ENCODE results near the gene HLA-DMB. TPM values are rescaled to one million over a fixed set of nuclear protein-coding genes. Genes with fewer than 3 reads are reported as not detected.

HLA-DMB gene
- total and polyA plus RNA-seq, 2 donors (not counting 3 experiments of a cell fraction or from before 2014, with no cell fraction given), result 0.75 TPM; not detected in 1

- Histone ChIP-seq H3K27me3 (ENCODE audit: control insufficient read depth in 2 of 2, insufficient read depth in 2 of 2, low read length in 2 of 2) (peaks cover 0 to 17% of the 10 kb centered on the region in 2 experiments), H4K20me1 (replicated peaks; ENCODE audit: control insufficient read depth, extremely low read depth, insufficient read depth, low read length) (peaks cover 5% of the 10 kb centered on the region), H3K36me3 (ENCODE audit: control insufficient read depth in 2 of 2, extremely low read depth in 1 of 2, insufficient read depth in 2 of 2, low read length in 2 of 2) (peaks cover 14% of the 10 kb centered on the region in 2 experiments), H3K27ac (ENCODE audit: insufficient read depth, low read depth, low read length) (no peak overlapping the region), H3K9me1 (replicated peaks; ENCODE audit: control insufficient read depth, extremely low read depth, insufficient read depth, low read length) (no peaks in the 10 kb centered on the region), H3K4me2 (ENCODE audit: insufficient read depth, low read length) (no peak overlapping the region), H2AFZ (ENCODE audit: low read depth, low read length) (no peak overlapping the region), H3K4me3 (replicated peaks in 1 of 3; ENCODE audit: insufficient read depth in 1 of 3, low read depth in 1 of 3, low read length in 3 of 3) (no peak overlapping the region), H3K4me1 (ENCODE audit: control insufficient read depth, extremely low read depth, insufficient read depth, low read length) (no peaks in the 10 kb centered on the region), H3K9me3 (replicated peaks; ENCODE audit: control insufficient read depth, insufficient read depth, low read length) (no peaks in the 10 kb centered on the region), H3K79me2 (ENCODE audit: control insufficient read depth, insufficient read depth, low read length) (peaks cover 3% of the 10 kb centered on the region), H3K9ac (replicated peaks; ENCODE audit: extremely low read depth, insufficient read depth, low read length) (no peak overlapping the region)
- no TSS peak for BruUV-seq (replicated peaks)
- intact Hi-C loops (cut with micrococcal nuclease) (loop anchor here (1.0 to 2.0 kb wide), 4 partner anchors 32 to 146 kb away; partner anchors contain the start of genes HLA-DMA and TAP2), dilution Hi-C loops (cut with MboI; ENCODE audit: extremely low pct_ligation_motif_present, low sequenced_read_pairs) (no loop called here)
- POLR2A ChIA-PET, result interaction anchor here (0.6 to 4.6 kb wide), 5 partner anchors 9 to 116 kb away, joined by 3 to 89 read pairs (median 4); no protein-coding TSS in a partner anchor
- FAIRE-seq (peak; percentile 95), DNase-seq (ENCODE audit: low read depth, low spot score) (peak; percentile 87)
- CTCF ChIA-PET, result interaction anchor here (0.6 to 12.6 kb wide), 65 partner anchors 8 to 316 kb away, joined by 3 to 580 read pairs (median 5); partner anchors contain the start of genes BRD2, HLA-DMA, HLA-DMB and HLA-DPB1
- no peak for TF ChIP-seq JUN (IDR thresholded peaks at IDR 0.05; ENCODE audit: borderline replicate concordance, insufficient read depth, insufficient read length, low read depth)
- TF ChIP-seq CTCF (IDR thresholded peaks at IDR 0.05; ENCODE audit: extremely low read depth in 1 of 2, insufficient read depth in 1 of 2, low read depth in 1 of 2, low read length in 2 of 2), result peak; percentile 81 to 86
- no peak for TF ChIP-seq MAX (IDR thresholded peaks at IDR 0.05; ENCODE audit: insufficient read depth, insufficient read length)
- no peak for TF ChIP-seq GATA2 (IDR thresholded peaks at IDR 0.05; ENCODE audit: insufficient read depth, insufficient read length, low read depth, low read length)
- TF ChIP-seq POLR2A (IDR thresholded peaks at IDR 0.05; ENCODE audit: low read depth, low read length), result peak; percentile 26
- no peak for TF ChIP-seq POLR2AphosphoS5 (IDR thresholded peaks at IDR 0.05; ENCODE audit: insufficient read depth, low read depth, low read length)
Measured at GRCh38 chr6:32984622-32985389, 44.0 kb upstream of the HLA-DMB start.
